ENCODE data around the gene CALR3.
"Not testable (repeated sequence)": the region's sequence is repeated elsewhere in the genome, so short reads cannot be mapped to it uniquely, and the experiment has no call there.

The CALR3 gene

DNA sequence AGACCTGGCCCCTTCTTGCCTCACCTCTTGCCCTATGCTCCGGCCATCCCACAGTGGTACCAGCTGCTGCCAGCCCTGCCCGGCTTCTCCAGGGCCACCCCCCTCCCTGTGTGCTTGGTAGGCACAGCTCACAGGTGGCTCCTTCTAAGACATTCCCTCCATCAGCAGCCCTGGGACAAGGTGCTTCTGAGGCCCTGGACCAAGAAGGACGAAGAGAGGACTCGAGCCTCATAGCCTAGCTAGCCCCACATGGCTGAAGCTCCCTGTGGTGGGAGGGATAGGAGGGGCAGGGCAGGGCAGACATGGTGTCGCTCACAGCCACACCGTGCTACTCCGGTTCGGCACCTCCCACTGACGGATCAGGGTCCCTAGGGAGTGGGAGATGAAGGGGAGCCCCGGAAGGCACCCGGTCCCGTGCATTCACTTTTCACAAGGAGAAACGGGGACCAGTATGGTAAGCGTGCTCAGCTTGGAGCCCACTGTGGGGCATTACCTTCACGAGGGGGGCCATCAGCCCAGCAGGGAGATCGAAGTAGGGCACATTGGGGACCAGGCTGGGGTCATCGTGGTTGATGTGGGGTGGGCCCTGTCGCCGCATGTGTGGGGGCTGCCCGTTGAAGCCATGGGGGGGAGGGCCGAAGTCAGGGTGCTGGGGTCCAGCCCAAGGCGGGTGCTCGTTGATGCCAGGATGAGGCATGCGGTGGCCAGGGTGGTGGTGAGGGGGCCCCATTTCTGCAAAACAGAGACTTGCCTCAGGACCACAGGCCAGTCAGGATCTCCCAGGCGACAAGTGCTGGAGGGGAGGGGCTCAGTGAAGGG lies 26.8 kb upstream of the CALR3 start:
- no peak for DNase-seq

DNA sequence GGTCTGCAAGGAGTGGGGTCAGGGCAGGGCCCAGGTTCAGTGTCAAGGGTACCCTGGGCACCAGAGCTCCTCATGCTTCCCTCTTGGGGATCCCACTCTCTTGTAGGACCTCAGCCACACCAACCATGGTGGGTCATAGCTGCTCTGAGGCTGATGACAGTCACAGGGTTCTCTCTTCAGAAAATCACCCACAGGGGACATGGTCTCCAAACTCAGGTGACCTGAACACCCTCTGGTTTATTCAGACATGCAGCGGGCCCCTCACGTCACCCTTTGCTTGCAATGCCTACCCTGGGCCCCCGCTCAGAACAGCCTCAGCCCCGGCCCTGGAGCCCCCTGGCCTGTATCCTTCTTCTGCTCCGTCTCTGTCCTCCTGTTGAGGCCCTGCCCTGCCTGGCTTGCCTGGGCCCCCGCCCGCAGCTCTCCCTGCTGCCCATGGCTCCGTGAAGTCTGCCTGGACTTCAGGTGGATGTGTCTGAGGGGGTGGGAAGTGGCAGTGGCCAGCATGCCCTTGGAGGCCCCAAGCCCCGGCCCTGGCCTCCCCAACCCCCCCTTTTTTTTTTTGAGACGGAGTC lies 25.8 kb upstream of the CALR3 start:
- DNase-seq, result no peak

DNA sequence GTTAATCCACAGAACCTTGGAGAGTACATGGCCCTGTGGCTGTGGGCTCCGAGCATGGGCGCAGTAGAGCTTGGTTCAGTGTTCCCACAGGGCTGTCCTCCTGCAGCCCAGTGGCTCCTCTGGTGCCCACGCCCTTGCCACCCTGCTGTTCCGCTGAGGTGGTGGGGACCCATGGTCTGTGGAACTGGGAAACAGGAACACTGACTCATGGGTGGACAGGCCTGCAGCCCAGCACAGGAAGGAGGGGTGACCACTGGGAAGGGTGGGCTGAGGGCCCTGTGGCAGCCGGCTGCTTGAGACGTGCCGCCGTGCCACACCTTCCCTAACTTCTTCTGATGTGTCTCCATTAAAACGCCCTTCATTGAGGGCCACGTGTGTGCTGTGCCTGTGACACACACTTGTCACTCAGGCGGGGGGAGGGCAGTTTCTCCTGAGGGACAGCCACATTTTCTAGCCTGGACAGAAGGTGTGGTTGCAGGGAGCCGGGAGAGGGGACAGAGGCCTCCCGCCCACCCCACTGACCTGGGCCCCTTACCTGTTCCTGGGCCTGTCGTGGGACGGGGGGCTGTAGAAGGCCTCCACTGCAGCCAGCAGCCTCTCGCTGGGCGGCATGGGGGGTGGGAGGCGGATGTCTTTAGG lies 25.1 kb upstream of the CALR3 start:
- no peak for DNase-seq

DNA sequence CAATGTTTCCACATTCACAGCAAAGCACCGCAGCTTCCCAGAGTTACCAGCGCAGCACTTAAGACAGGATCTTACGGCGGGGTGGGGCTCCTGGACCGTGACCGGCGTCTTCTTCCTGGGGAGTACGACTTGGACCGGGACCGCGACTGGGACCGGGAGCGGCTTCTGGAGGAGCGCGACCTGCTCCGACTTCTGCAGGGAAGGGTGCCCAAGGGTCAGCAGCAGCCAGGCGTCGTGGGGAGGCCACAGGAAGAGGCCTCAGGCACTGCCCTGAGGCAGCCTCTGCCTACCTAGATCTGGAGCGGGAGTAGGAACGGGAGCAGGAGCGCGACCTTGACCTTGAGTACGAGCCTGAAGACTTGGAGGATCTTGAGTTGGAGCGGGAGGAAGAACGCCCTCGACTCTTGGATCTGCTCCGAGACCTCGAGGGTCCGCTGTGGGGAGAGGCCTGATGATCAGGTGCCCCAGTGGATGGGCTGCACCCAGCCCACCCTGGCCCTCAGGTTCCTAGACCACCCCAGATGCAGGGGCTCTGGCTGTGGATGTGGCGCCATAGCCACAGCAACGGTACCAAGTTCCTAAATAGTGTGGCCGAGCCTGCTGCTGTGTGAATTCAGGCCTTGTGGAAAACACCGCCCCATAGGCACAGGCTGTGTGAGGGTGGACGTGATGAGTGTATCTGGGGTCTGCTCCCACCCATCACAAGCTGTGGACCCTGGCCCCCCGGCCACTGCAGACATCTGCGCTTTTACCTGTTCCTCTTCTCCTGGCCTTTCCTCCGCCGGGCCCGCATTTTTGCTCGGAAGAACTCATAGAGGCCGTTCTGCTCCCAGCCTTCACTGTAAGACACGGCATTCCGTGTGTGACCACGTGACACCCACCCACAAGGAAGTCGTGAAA lies 24.4 kb upstream of the CALR3 start:
- no peak for DNase-seq

DNA sequence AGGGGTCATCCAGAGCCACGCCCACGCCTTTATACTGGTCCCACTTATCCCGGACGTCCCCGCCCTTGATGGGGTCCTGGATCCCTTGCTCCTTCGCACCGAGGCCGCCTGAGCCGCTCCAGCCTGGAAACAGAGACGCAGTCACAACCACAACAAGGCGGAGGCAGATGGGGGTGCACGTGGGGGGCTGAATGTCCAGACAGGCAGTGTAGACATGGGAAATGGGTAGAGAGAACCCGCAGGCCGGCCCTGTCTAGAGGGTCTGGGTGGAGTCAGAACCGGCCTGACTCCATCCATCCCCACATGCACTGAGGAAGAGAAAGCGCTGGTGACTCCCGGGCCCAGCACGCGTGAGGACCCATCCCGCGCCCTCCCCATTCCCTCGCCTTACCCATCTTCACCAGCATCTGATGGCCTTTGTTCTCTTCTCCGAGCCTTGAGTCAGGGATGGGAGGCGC lies 23.3 kb upstream of the CALR3 start:
- no peak for DNase-seq

DNA sequence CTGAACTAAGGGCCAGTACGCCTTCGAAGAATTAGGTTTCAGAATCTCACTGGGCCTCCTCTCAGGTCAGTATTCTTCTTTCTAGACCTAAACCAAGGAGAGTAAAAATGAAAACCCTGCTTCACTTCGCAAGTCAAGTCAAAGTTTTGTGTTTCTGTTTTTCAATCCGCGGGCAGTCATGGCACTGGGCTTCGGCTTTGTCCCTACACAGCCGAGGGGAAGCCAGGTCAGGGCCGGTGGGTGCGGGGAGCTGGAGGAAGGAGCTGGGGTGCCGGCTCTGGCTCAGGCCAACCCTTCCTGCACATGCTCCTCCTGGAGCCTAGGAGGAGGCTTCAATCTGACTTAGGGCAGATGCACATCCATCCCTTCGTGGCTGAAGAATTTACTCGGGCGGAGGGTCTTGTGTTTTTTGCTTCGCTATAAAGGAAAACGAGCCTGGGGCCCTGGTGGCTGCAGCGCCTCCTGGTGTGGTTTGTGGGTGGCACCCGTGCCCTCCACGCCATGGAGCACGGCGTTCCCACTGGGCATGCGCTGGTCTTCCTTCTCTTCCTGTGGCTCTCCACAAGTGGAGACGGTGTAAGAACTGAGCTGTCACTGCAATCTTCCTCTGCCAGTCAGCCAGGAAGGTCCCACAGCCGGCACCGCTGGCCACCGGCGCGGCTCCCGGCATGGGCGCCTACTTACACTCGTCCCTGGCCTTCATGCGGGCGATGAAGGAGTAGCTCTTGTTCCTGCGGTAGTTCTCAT lies 22.7 kb upstream of the CALR3 start:
- no peak for DNase-seq

DNA sequence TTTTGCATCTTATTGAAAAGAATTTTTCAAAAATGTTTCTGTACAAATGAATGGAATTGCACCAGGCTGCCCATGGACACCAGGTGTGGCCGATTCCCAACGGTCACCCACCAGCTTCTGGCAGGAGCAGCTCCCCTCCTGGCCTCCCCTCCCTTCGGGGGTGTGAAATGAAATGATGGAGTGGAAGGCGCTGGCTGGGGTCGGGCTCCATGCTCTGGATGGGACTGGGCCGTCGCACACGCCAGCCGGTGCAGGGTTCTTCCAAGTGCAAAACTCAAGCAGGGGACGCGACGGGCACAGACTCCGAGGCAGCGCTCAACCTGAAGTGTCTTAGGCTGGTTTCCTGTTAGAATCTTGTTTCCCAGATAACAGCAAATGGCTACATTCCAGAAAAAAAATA lies 22.1 kb upstream of the CALR3 start:
- no peak for DNase-seq

DNA sequence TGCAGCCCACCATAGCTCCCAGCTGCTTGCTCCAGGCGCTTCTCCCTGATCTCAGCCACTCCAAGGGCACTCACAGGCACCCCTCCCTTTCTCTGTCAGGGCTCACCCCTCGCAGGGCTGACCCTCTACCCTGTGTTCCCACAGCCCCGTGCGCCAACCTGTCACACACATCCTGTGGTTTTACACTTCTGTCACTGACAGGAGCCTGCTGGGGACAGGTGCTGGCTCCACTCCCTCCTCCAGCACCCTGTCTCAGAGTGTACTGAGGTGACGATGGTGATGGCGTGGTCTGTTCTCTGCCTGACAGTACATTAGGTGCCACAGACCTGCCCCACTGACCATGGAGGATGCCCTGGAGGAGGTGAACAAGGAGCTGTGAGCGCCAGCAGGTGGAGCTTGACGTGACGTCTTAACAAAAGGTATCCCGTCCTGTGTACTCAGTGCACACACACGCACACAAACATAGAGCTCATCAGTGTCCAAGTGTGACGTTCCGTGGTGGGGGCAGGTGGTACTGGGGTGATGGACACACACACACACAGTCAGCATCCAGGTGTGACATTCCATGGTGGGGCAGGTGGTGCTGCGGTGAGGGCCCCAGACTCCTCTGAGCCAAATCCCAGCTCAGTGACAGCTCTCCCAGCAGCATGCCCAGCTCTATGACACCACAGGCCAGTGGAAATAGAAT lies 21.1 kb upstream of the CALR3 start:
- DNase-seq, result no peak

DNA sequence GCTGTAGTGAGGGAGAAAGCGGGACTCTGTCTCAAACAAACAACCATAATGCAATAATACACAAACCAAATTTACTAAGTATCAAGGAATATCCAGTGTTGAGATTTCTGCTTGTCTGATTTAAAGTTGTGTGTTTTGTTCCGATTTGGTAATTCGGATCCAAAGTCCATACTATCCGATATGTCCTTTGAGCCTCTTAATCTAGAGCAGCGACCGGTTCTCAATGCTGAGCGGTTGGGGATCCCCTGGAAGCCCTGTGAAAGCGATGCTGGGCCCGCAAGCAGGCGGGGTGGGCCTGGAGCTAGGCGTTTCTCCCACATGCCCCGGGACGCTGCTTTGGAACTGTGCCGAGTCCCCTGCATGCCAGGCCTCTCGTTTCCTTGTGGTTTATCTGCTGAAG lies 20.4 kb upstream of the CALR3 start:
- no peak for DNase-seq

DNA sequence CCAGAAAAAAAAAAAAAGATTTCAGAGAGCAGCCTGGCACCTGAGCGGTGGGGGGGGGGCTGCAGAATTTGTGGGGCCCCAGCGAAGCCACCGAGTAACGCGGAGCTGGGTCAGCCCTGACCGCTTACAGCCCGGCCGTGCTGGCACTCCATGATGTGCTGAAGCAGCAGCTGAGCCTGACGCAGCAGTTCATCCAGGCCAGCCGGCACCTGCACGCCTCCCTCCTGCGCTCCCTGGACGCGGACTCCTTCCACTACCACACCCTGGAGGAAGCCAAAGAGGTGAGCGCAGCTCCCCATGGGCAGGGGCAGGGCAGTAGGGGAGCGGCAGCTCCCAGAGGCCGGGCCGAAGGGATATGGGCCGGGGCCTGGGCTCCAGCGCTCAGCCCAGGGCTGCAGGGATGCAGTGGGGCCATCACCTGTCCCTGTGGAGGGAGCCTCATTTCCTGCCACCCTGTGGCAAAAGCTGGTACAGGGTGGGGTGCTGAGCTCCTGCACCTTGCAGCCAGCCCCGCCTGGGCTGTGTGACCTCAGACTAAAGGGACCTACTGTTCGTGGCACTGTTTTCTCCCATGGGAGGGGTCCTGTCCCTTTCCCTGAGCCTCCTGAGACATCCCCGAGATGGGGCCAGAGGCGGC lies 18.5 kb upstream of the CALR3 start:
- no peak for DNase-seq

DNA sequence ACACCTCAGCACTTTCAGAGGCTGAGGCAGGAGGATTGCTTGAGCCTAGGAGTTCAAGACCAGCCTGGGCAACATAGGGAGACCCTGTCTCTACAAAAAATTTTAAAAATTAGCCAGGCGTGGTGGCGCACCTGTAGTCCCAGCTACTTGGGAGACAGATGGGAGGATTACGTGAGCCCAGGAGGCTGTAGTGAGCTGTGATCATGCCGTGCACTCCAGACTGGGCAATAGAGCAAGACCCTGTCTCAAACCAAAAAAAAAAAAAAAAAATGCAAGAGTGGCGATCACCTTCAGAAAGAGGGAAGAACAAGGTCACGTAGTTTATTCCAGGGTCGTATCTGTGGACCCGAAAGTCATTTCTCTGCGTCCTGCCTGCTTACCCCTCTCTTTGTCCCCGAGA lies 16.6 kb upstream of the CALR3 start:
- not testable (repeated sequence) for DNase-seq

DNA sequence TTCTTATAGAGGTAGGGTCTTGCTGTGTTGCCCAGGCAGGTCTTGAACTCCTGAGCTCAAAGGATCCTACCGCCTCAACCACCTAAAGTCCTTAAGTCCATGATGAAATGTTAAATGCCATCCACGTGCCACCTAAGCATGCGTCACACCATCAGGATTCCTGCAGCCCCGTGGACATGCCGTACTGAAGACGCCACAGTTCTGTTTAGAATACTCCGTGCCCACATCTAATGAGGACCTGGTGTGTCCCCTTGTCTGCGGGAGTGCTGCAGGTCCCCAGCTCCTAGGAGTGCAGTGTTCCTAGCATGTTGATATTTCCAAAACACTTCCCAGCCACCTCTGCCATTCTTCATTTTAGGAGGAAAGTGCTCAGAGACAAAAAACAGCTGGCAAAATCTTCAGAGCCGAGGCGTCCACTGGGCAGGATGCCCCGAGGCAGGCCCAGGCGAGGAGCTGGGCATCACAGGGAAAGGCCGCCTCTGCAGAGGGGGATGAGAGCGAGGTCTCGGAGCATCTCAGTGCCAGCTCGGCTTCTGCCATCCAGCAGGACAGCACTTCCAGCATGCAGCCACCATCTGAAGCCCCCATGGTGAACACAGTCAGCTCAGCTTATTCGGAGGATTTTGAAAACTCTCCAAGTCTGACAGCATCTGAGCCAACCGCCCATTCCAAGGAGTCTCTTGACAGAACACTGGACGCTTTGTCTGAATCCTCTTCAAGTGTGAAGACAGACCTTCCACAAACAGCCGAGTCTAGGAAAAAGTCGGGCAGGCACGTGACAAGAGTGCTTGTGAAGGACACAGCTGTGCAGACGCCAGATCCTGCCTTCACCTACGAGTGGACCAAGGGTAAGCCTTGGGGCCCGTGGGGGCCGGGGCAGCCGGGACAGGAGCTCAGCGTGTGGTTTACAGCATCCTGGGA lies 13.4 kb upstream of the CALR3 start:
- DNase-seq, result no peak

DNA sequence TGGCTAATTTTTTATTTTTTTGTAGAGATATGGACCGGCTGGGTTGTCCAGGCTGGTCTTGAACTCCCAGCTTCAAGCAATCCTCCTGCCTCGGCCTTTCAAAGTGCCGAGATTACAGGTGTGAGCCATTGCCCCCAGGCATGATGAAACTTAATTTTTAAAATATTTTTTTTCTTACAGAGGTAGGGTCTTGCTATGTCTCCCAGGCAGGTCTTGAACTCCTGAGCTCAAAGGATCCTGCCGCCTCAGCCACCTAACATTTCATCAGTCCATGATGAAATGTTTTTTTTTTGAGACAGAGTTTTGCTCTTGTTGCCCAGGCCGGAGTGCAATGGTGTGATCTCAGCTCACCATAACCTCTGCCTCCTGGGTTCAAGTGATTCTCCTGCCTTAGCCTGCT lies 12.6 kb upstream of the CALR3 start:
- DNase-seq, result no peak

DNA sequence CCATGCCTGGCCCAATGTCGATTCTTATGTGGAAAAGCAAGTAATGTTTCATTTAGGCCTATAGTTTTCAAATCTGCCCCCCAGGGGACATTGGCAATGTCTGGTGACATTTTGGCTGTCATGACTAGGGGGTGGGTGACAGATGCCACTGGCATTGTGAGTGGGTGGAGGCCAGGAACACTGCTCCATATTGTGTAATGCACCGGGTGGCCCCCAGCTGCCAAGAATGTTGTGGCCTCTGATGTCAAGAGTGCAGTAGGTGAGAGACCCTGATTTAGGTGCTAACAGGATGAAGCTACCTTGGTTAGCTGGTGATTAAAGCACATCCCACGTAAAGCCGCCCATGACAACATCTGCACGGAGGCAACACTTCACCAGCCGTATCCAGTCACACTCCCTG lies 11.0 kb upstream of the CALR3 start:
- no peak for DNase-seq

DNA sequence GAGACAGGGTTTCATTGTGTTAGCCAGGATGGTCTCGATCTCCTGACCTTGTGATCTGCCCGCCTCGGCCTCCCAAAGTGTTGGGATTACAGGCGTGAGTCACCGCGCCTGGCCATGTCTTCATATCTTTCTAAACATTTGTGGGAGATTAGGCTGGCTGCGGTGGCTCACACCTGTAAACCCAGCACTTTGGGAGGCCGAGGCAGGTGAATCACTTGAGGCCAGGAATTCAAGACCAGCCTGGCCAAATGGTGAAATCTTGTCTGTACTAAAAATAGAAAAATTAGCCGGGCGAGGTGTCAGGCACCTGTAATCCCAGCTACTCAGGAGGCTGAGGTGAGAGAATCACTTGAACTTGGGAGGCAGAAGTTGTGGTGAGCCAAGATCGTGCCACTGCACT lies 10.2 kb upstream of the CALR3 start:
- DNase-seq, result not testable (repeated sequence)

DNA sequence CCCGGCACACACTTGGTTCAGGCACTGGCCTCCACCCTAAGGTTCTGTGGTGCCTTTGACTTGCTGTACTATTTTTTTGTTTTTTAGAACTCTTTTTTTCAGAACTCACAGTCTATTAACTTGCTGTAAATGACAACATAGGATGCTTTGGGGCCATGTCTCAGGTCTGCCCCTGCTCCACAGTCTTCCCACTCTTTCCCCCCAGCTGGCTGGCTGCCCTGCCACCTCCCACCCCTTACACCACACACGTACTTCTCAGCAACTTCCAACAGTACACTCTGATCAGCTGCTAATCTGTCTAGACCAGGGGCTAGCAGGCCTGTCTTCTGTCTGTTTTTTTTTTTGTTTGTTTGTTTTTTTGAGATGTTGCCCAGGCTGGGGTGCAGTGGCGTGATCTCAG lies 8.3 kb upstream of the CALR3 start:
- no peak for DNase-seq

DNA sequence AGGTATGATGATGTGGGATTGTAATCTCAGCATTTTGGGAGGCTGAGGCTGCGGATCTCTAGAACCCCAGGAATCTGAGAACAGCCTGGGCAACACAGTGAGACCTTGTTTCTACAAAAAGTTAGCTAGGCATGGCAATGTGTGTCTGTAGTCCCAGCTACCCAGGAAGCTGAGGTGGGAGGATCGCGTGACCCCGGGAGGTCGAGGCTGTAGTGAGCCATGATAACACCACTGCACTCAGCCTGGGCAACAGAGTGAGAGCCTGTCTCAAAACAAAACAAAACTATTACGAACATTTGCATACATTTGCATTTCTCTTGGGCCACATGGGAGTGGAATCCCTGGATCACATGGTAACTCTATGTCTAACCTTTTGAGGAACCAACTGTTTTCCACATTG lies 1.9 kb upstream of the CALR3 start:
- DNase-seq, result no peak

DNA sequence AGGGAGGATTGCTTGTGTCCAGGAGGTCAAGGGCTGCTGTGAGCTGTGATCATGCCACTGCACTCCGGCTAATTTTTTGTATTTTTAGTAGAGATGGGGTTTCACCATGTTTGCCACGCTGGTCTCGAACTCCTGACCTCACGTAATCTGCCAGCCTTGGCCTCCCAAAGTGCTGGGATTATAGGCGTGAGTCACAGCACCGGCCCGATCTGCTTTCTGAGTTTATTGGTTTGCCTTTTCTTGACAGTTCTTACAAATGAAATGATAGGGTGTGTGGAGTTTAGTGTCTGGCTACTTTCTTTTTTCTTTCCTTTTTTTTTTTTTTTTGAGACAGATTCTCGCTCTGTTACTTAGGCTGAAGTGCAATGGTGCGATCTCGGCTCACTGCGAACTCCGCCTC lies 1.1 kb upstream of the CALR3 start:
- no peak for DNase-seq

DNA sequence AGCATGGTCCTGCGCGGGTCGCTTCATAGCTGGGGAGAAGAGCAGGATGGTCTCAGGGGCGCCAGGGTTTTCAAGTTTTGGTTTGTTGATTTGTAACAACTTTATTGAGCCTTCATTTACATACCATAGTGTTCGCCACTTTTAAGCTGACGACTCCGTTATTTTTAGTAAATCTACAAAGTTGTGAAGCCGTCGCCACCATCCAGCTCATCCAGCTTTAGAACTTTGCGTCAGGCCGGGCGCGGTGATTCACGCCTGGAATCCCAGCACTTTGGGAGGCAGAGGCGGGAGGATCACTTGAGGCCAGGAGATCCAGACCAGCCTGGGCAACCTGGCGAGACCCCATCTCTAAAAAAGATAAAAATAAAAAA lies 631 bp upstream of the CALR3 start:
- DNase-seq, result no peak

DNA sequence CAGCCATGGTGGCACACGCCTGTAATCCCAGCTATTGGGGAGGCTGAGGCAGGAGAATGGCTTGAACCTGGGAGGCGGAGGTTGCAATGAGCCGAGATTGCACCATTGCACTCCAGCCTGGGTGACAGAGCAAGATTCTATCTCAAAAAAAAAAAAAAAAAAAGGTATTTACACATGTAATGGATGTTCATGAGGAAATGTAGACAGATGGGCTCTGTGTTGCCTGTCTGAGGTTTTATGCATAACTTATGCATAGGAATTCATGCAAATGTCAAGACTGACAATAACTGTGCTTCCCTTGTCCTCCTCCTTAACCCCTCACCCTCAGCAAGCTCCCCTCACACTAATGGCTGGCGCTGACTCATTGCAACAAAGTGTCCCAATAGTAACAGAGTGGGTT lies 9.5 kb downstream of the CALR3 start:
- not testable (repeated sequence) for DNase-seq
